GM12878 (cell line): ENCODE results near the gene UBAC2. TPM values are rescaled to one million over a fixed set of nuclear protein-coding genes. Genes with fewer than 3 reads are reported as not detected.

ENCODE experiments used
- ATAC-seq: fragments of 200-7000 bp; cut with Tn5 transposase; 3 replicates; pipeline ENCODE4 v1.9.1; 2020; ENCODE audit warnings: mild to moderate bottlenecking, moderate library complexity
- BruUV-seq: library from RNA; stranded (reverse); fragments of 400-500 nt; replicated peaks from 2 replicates; lab custom pipeline; 2021; lab: Mats Ljungman, UMichigan
- CTCF ChIA-PET: fragments of 300-600 bp; sonication (Branson Sonifier 250); formaldehyde crosslinking; extraction: SDS; loops from one replicate; lab custom pipeline; 2021; ENCODE audit warnings: inconsistent platforms; lab: Yijun Ruan, JAX
- POLR2A ChIA-PET: fragments of 350-600 bp; formaldehyde crosslinking; extraction: SDS; loops from one replicate; lab custom pipeline; 2021; ENCODE audit warnings: inconsistent platforms; lab: Charles Lee
- RAD21 ChIA-PET: fragments of 300-600 bp; sonication (Branson Sonifier 250); formaldehyde crosslinking; loops from one replicate; lab custom pipeline; 2023; ENCODE audit warnings: antibody characterized with exemption; ENCODE audit not compliant: unreplicated experiment; lab: Charles Lee
- SMC1A ChIA-PET: fragments of 300-600 bp; sonication (Branson Sonifier 250); formaldehyde crosslinking; loops from one replicate; lab custom pipeline; 2023; ENCODE audit not compliant: unreplicated experiment, uncharacterized antibody; lab: Charles Lee
- DNase-seq: peaks from one replicate; pipeline ENCODE4 v3.0.0-alpha.2; 2011; ENCODE audit warnings: low read depth, low spot score
- FAIRE-seq: peaks from 3 replicates; lab custom pipeline; 2011; peaks lifted over from hg19 to GRCh38; lab: Jason Lieb, UNC
- H2AFZ ChIP-seq: 2 replicates; pipeline ENCODE4 v1.6.0; 2011; ENCODE audit warnings: low read depth, low read length, control low read depth; ENCODE audit not compliant: control insufficient read depth
- H3K27ac ChIP-seq: 2 replicates; pipeline ENCODE4 v1.5.1; 2011; ENCODE audit warnings: control low read depth; ENCODE audit not compliant: control insufficient read depth, insufficient read depth
- H3K27me3 ChIP-seq, 2 experiments: replicated peaks in 1 of 2; 2 replicates each; pipeline versions ENCODE4 v1.6.0 to v1.6.1; 2011; ENCODE audit warnings: low read length in 1 of 2; ENCODE audit not compliant: control insufficient read depth in 2 of 2, insufficient read depth in 2 of 2
- H3K36me3 ChIP-seq, 2 experiments: 2 replicates each; pipeline ENCODE4 v1.5.1; 2011; ENCODE audit warnings: low read length in 1 of 2; ENCODE audit not compliant: control insufficient read depth in 2 of 2, insufficient read depth in 2 of 2
- H3K4me1 ChIP-seq: 2 replicates; pipeline ENCODE4 v1.6.1; 2011; ENCODE audit warnings: mild to moderate bottlenecking, low read length, moderate library complexity, mixed read lengths; ENCODE audit not compliant: control insufficient read depth, insufficient read depth
- H3K4me2 ChIP-seq: 2 replicates; pipeline ENCODE4 v1.6.0; 2011; ENCODE audit warnings: control low read depth; ENCODE audit not compliant: control insufficient read depth, insufficient read depth
- H3K4me3 ChIP-seq: fragments of 200-600 bp; sonication (generic); 2 replicates; pipeline ENCODE4 v1.5.1; 2016
- H3K79me2 ChIP-seq: 2 replicates; pipeline ENCODE4 v1.6.0; 2011; ENCODE audit warnings: low read length; ENCODE audit not compliant: control insufficient read depth, insufficient read depth
- H3K9ac ChIP-seq: 2 replicates; pipeline ENCODE4 v1.8.0; 2011; ENCODE audit warnings: low read length, control low read depth, mixed read lengths; ENCODE audit not compliant: control insufficient read depth, insufficient read depth
- H3K9me3 ChIP-seq: replicated peaks from 3 replicates; pipeline ENCODE4 v1.5.1; 2011; ENCODE audit warnings: mild to moderate bottlenecking, low read length; ENCODE audit not compliant: control insufficient read depth, insufficient read depth
- H4K20me1 ChIP-seq: 2 replicates; pipeline ENCODE4 v1.6.0; 2011; ENCODE audit not compliant: control insufficient read depth, insufficient read depth
- EGR1 ChIP-seq, 2 experiments: IDR thresholded peaks; 1 replicate in 1 of 2; 2 replicates in 1 of 2; pipeline ENCODE4 v1.6.1; 2011 to 2012; ENCODE audit warnings: low read depth in 2 of 2, low read length in 2 of 2, borderline replicate concordance in 1 of 2, mild to moderate bottlenecking in 1 of 2, moderate library complexity in 1 of 2
- HCFC1 ChIP-seq: fragments of 150-350 bp; IDR thresholded peaks from 2 replicates; pipeline ENCODE4 v1.6.1; 2014; ENCODE audit warnings: low read length
- HDAC2 ChIP-seq: fragments of 200-600 bp; sonication (generic); IDR thresholded peaks from 2 replicates; pipeline ENCODE4 v1.6.1; 2017
- KLF5 ChIP-seq: fragments of 450-650 bp; IDR thresholded peaks from 2 replicates; pipeline ENCODE4 v1.6.1; 2014; ENCODE audit warnings: mild to moderate bottlenecking; ENCODE audit not compliant: partially characterized antibody
- NR2F1 ChIP-seq: fragments of 450-650 bp; conservative IDR thresholded peaks from 2 replicates; pipeline ENCODE4 v1.6.1; 2017; ENCODE audit warnings: mild to moderate bottlenecking
- TCF12 ChIP-seq: IDR thresholded peaks from 2 replicates; pipeline ENCODE4 v1.6.1; 2011; ENCODE audit warnings: low read depth, mild to moderate bottlenecking, low read length
- WRNIP1 ChIP-seq: IDR thresholded peaks from 2 replicates; pipeline ENCODE4 v1.6.1; 2011; ENCODE audit warnings: low read depth, low read length, improper control_type of control experiment, borderline replicate concordance
- ZNF24 ChIP-seq: fragments of 450-650 bp; IDR thresholded peaks from 2 replicates; pipeline ENCODE4 v1.6.1; 2017; ENCODE audit warnings: antibody characterized with exemption, mild to moderate bottlenecking
- WGBS: methylation state at CpG from one replicate; pipeline ENCODE4 v1.1.6; 2016; ENCODE audit warnings: low lambda C conversion rate; ENCODE audit not compliant: insufficient replicate concordance, insufficient coverage; ENCODE audit errors: missing lambda C conversion rate; 5-methylcytosine and 5-hydroxymethylcytosine counted together
- in situ Hi-C: fragments of 300-500 bp; cut with MboI; formaldehyde crosslinking; loops from 9 replicates; pipeline ENCODE4 v1.14.3; 2018; ENCODE audit warnings: mixed read lengths
- intact Hi-C: fragments of 100-400 bp; cut with micrococcal nuclease; formaldehyde crosslinking; loops from one replicate; pipeline ENCODE4 v1.14.2; 2022; ENCODE audit not compliant: unreplicated experiment
- polyA plus RNA-seq, 11 experiments: library from polyadenylated mRNA; depleted of rRNA in 4 of 11; unstranded in 6 of 11; stranded (reverse) in 5 of 11; fragments of >200 nt; fragmentation: Nextera tagmentation in 4 of 11; fragmentation: Illumina TruSeq in 1 of 11; extraction: Ambion mirVana in 4 of 11; extraction: Trizol in 1 of 11; gene quantifications; 1 replicate in 1 of 11; 2 replicates in 10 of 11; pipeline versions ENCODE4 v1.2.1 to v1.2.3, GENCODE V29; 2011 to 2016; ENCODE audit warnings: inconsistent platforms in 2 of 11, missing spikeins in 2 of 11, low read depth in 1 of 11
- total RNA-seq, 4 experiments: library from RNA; depleted of rRNA in 3 of 4; stranded (reverse); fragments of >200 nt in 3 of 4; fragmentation: Illumina TruSeq in 1 of 4; extraction: Trizol in 1 of 4; gene quantifications; 2 replicates each; pipeline versions ENCODE4 v1.2.1 to v1.2.3, GENCODE V29; 2013 to 2021
- TF ChIP-seq, protein P1 (sequence below): IDR thresholded peaks from 2 replicates; pipeline ENCODE4 v1.6.1; 2011; ENCODE audit warnings: low read depth, mild to moderate bottlenecking, low read length, moderate library complexity, borderline replicate concordance; ENCODE audit errors: extremely low read depth
- TF ChIP-seq, protein P2 (sequence below): IDR thresholded peaks from 2 replicates; pipeline ENCODE4 v1.6.1; 2011; ENCODE audit warnings: borderline replicate concordance, low read depth, mild to moderate bottlenecking, moderate library complexity, low read length; ENCODE audit not compliant: insufficient read depth, poor library complexity, severe bottlenecking
- TF ChIP-seq, protein P3 (sequence below): fragments of 450-650 bp; IDR thresholded peaks from 2 replicates; pipeline ENCODE4 v1.6.1; 2016; ENCODE audit warnings: mild to moderate bottlenecking
- TF ChIP-seq, protein P4 (sequence below): fragments of 450-650 bp; IDR thresholded peaks from 2 replicates; pipeline ENCODE4 v1.6.1; 2017; ENCODE audit warnings: mild to moderate bottlenecking, low read depth, inconsistent platforms; ENCODE audit not compliant: poor library complexity, severe bottlenecking
- TF ChIP-seq, protein P5 (sequence below): fragments of 450-650 bp; formaldehyde crosslinking; IDR thresholded peaks from 2 replicates; pipeline ENCODE4 v1.4.0; 2022; ENCODE audit warnings: mild to moderate bottlenecking, moderate library complexity

The UBAC2 gene
- total and polyA plus RNA-seq, 10 of the 15 experiments (the other 5 are each of a cell fraction or from before 2014, with no cell fraction given), result 3.0 to 54.6 (median 17.4) TPM

DNA sequence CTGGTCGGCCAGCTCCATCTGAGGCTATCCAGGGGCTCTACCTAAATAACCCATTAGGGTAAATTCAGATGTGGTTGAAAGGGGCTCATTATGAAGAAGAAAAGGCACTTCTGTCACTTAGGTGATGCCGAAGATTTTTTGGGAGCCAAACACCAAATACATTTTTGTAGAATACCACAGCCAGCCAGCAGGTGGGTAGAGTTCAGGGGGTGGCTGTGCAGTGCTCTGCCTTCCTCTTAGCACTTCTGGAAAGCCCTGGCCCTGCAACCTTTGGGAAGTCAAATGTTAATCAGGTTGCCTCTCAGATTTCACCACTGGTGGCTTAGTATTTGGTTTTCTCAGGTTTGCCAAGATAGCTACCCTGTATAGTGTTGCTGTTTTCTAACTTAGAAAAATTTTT, 76.1 kb downstream of the UBAC2 start:
- SMC1A ChIA-PET, result interaction anchor here (1.0 to 14.4 kb wide), 5 partner anchors 9 to 160 kb away, joined by 4 to 300 read pairs (median 21); partner anchors contain the start of gene GPR183
- no peak overlapping the region for H3K9ac ChIP-seq
- H3K9me3 ChIP-seq, result peaks cover 10% of the 10 kb centered on the region; the same call in 2 of the 3 replicates
- peaks cover 18% of the 10 kb centered on the region for H3K79me2 ChIP-seq
- no peaks in the 10 kb centered on the region for H4K20me1 ChIP-seq
- peaks cover 42% of the 10 kb centered on the region for H3K4me1 ChIP-seq
- H3K4me3 ChIP-seq, result no peak overlapping the region
- H3K36me3 ChIP-seq, result no peaks in the 10 kb centered on the region; a peak in 2 of 4 replicates
- H3K27me3 ChIP-seq, result no peaks in the 10 kb centered on the region
- H2AFZ ChIP-seq, result no peak overlapping the region
- no peak overlapping the region for H3K27ac ChIP-seq
- RAD21 ChIA-PET, result interaction anchor here (11.6 kb wide), 1 partner anchor 26 kb away, joined by 247 read pairs; the partner anchor contains the start of gene GPR183
- DNase-seq (no peak), ATAC-seq (no peak), FAIRE-seq (no peak)
- TF ChIP-seq WRNIP1 (no peak), NR2F1 (no peak), HDAC2 (no peak), EGR1 (IDR thresholded peaks at IDR 0.05; ENCODE audit: borderline replicate concordance in 1 of 2, low read depth in 2 of 2, low read length in 2 of 2) (no peak), HCFC1 (no peak), ZNF24 (no peak), TCF12 (no peak), KLF5 (no peak)
- TF ChIP-seq, protein P1, sequence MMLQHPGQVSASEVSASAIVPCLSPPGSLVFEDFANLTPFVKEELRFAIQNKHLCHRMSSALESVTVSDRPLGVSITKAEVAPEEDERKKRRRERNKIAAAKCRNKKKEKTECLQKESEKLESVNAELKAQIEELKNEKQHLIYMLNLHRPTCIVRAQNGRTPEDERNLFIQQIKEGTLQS, result no peak
- TF ChIP-seq, protein P2, sequence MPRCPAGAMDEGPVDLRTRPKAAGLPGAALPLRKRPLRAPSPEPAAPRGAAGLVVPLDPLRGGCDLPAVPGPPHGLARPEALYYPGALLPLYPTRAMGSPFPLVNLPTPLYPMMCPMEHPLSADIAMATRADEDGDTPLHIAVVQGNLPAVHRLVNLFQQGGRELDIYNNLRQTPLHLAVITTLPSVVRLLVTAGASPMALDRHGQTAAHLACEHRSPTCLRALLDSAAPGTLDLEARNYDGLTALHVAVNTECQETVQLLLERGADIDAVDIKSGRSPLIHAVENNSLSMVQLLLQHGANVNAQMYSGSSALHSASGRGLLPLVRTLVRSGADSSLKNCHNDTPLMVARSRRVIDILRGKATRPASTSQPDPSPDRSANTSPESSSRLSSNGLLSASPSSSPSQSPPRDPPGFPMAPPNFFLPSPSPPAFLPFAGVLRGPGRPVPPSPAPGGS, result no peak
- TF ChIP-seq, protein P3, sequence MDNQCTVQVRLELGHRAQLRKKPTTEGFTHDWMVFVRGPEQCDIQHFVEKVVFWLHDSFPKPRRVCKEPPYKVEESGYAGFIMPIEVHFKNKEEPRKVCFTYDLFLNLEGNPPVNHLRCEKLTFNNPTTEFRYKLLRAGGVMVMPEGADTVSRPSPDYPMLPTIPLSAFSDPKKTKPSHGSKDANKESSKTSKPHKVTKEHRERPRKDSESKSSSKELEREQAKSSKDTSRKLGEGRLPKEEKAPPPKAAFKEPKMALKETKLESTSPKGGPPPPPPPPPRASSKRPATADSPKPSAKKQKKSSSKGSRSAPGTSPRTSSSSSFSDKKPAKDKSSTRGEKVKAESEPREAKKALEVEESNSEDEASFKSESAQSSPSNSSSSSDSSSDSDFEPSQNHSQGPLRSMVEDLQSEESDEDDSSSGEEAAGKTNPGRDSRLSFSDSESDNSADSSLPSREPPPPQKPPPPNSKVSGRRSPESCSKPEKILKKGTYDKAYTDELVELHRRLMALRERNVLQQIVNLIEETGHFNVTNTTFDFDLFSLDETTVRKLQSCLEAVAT, result no peak
- TF ChIP-seq, protein P4, sequence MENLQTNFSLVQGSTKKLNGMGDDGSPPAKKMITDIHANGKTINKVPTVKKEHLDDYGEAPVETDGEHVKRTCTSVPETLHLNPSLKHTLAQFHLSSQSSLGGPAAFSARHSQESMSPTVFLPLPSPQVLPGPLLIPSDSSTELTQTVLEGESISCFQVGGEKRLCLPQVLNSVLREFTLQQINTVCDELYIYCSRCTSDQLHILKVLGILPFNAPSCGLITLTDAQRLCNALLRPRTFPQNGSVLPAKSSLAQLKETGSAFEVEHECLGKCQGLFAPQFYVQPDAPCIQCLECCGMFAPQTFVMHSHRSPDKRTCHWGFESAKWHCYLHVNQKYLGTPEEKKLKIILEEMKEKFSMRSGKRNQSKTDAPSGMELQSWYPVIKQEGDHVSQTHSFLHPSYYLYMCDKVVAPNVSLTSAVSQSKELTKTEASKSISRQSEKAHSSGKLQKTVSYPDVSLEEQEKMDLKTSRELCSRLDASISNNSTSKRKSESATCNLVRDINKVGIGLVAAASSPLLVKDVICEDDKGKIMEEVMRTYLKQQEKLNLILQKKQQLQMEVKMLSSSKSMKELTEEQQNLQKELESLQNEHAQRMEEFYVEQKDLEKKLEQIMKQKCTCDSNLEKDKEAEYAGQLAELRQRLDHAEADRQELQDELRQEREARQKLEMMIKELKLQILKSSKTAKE, result no peak
- TF ChIP-seq, protein P5, sequence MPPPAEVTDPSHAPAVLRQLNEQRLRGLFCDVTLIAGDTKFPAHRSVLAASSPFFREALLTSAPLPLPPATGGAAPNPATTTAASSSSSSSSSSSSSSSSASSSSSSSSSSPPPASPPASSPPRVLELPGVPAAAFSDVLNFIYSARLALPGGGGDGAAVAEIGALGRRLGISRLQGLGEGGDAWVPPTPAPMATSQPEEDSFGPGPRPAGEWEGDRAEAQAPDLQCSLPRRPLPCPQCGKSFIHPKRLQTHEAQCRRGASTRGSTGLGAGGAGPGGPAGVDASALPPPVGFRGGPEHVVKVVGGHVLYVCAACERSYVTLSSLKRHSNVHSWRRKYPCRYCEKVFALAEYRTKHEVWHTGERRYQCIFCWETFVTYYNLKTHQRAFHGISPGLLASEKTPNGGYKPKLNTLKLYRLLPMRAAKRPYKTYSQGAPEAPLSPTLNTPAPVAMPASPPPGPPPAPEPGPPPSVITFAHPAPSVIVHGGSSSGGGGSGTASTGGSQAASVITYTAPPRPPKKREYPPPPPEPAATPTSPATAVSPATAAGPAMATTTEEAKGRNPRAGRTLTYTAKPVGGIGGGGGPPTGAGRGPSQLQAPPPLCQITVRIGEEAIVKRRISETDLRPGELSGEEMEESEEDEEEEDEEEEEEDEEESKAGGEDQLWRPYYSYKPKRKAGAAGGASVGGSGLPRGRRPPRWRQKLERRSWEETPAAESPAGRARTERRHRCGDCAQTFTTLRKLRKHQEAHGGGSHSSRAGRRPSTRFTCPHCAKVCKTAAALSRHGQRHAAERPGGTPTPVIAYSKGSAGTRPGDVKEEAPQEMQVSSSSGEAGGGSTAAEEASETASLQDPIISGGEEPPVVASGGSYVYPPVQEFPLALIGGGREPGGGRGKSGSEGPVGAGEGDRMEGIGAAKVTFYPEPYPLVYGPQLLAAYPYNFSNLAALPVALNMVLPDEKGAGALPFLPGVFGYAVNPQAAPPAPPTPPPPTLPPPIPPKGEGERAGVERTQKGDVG, result no peak
- CTCF ChIA-PET, result interaction anchor here (1.0 to 1.1 kb wide), 3 partner anchors 20 to 160 kb away, joined by 3 to 4 read pairs (median 3); no protein-coding TSS in a partner anchor
- in situ Hi-C loops, result no loop called here
- H3K4me2 ChIP-seq, result no peak overlapping the region
- POLR2A ChIA-PET, result no interaction called here
- intact Hi-C loops, result no loop called here
- WGBS, result 100% methylated on average over 2 of the region's 2 CpGs
- no TSS peak for BruUV-seq
